ENCODE results near the gene KRT74.

- no peak for TF ChIP-seq SUZ12 (IDR thresholded peaks at IDR 0.05; ENCODE audit: extremely low read depth, insufficient read depth, insufficient read length)
- TF ChIP-seq ZNF274 (IDR thresholded peaks at IDR 0.05; ENCODE audit: low read depth, low read length): no peak
- TF ChIP-seq YY1 (IDR thresholded peaks at IDR 0.05; ENCODE audit: insufficient read depth, insufficient read length): no peak
Observed at GRCh38 chr12:52528641-52529143, 45.0 kb downstream of the KRT74 start.

Measured in NT2/D1 (cell line).